Left lung (tissue), 10 donors: ENCODE data around the gene CYGB. TPM values are rescaled to one million over a fixed set of nuclear protein-coding genes. Genes with fewer than 3 reads are reported as not detected.

Experiments
- ATAC-seq: fragments of 200-7000 bp; cut with Tn5 transposase; one replicate; pipeline ENCODE4 v1.9.1; 2020; ENCODE audit warnings: moderate library complexity
- DNase-seq, 4 donors: peaks; one replicate each; pipeline ENCODE4 v3.0.0-alpha.2; 2013 to 2020
- H3K27ac ChIP-seq, 2 donors: fragments of 200-600 bp; sonication (generic) in 1 of 2; one replicate each; pipeline versions ENCODE4 v1.5.0 to v1.8.0; 2020 to 2021
- H3K27me3 ChIP-seq, 2 donors: fragments of 200-600 bp; sonication (generic) in 1 of 2; one replicate each; pipeline versions ENCODE4 v1.5.0 to v1.8.0; 2020 to 2021
- H3K36me3 ChIP-seq, 2 donors: fragments of 200-600 bp; sonication (generic) in 1 of 2; one replicate each; pipeline versions ENCODE4 v1.5.0 to v1.8.0; 2020 to 2021
- H3K4me1 ChIP-seq, 2 donors: fragments of 200-600 bp; one replicate each; pipeline ENCODE4 v1.8.0; 2021
- H3K4me3 ChIP-seq, 2 donors: fragments of 200-600 bp; sonication (generic) in 1 of 2; one replicate each; pipeline versions ENCODE4 v1.5.0 to v1.8.0; 2020 to 2021; ENCODE audit warnings: mild to moderate bottlenecking in 1 of 2
- H3K9me3 ChIP-seq, 2 donors: fragments of 200-600 bp; sonication (generic) in 1 of 2; one replicate each; pipeline versions ENCODE4 v1.5.0 to v1.8.0; 2020 to 2021
- intact Hi-C, 2 donors: fragments of 100-400 bp; cut with DNase I; formaldehyde crosslinking; loops; one replicate each; pipeline versions ENCODE4 v1.11.2 to v1.14.2; 2022
- polyA plus RNA-seq, 6 donors: library from polyadenylated mRNA; unstranded; fragments of 120-200 nt; gene quantifications; one replicate each; pipeline ENCODE4 v1.2.1, GENCODE V29; 2013; ENCODE audit not compliant: insufficient read length in 6 of 6
- total RNA-seq, 2 donors: library from RNA; stranded (reverse); fragmentation: NEBNext Ultra II Directional; extraction: Animal tissue kit (Norgen Biotek cat#: 25700); gene quantifications; one replicate each; pipeline ENCODE4 v1.2.1, GENCODE V29; 2021
- TF ChIP-seq, protein P1 (sequence below), 2 donors: fragments of 200-600 bp; sonication (generic) in 1 of 2; IDR thresholded peaks; one replicate each; pipeline versions ENCODE4 v1.5.0 to v1.8.0; 2021; ENCODE audit warnings: antibody characterized with exemption in 2 of 2
- donor health status: DM: no; HTN: yes; CAD: no.
- donor health status: DM: no; HTN: no; CAD: no.

The CYGB gene
- total and polyA plus RNA-seq, 8 donors, result 10.2 to 37.1 (median 26.4) TPM

DNA sequence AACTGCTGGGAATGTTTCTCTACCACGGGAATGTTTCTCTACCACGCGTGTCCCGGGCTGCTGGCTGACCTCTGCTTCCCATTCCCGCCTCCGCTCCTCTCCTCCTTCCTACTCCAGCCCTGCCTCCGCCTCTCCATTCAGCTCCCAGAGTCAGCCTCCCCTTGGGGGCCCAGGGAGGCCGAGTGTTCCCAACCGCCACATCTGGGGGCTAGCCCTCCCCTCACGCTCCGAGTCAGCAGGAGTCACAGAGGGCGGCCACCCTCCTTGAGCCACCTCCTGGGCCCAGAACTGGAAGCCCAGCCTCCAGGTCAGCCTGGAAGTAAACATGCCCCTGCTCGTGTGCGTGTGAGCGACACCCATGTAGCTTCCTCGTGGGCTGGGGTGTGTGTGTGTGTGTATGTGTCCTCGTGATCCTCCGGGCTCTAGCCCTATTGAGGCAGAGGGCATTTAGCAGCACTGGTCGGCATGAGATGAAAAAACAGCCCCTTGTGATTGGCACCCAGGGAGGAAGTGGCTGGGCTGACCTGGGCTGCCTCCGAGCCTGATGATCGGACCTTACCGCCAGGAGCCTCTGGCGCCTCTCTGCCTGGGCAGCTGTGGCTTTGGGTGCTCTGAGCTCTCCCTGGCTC, 7.3 kb downstream of the CYGB start:
- Histone ChIP-seq H3K36me3 (no peaks in the 10 kb centered on the region), H3K4me1 (peaks cover 38 to 53% of the 10 kb centered on the region in 2 donors), H3K4me3 (no peak overlapping the region), H3K27ac (peak overlapping the region; percentile 80 to 89), H3K27me3 (no peaks in the 10 kb centered on the region), H3K9me3 (no peaks in the 10 kb centered on the region)
- ATAC-seq (peak; percentile 37), DNase-seq (peak in 1 of 4 donors; percentile 71)
- TF ChIP-seq, protein P1, sequence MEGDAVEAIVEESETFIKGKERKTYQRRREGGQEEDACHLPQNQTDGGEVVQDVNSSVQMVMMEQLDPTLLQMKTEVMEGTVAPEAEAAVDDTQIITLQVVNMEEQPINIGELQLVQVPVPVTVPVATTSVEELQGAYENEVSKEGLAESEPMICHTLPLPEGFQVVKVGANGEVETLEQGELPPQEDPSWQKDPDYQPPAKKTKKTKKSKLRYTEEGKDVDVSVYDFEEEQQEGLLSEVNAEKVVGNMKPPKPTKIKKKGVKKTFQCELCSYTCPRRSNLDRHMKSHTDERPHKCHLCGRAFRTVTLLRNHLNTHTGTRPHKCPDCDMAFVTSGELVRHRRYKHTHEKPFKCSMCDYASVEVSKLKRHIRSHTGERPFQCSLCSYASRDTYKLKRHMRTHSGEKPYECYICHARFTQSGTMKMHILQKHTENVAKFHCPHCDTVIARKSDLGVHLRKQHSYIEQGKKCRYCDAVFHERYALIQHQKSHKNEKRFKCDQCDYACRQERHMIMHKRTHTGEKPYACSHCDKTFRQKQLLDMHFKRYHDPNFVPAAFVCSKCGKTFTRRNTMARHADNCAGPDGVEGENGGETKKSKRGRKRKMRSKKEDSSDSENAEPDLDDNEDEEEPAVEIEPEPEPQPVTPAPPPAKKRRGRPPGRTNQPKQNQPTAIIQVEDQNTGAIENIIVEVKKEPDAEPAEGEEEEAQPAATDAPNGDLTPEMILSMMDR (IDR thresholded peaks at IDR 0.05), result no peak
- intact Hi-C loops, result no loop called here

DNA sequence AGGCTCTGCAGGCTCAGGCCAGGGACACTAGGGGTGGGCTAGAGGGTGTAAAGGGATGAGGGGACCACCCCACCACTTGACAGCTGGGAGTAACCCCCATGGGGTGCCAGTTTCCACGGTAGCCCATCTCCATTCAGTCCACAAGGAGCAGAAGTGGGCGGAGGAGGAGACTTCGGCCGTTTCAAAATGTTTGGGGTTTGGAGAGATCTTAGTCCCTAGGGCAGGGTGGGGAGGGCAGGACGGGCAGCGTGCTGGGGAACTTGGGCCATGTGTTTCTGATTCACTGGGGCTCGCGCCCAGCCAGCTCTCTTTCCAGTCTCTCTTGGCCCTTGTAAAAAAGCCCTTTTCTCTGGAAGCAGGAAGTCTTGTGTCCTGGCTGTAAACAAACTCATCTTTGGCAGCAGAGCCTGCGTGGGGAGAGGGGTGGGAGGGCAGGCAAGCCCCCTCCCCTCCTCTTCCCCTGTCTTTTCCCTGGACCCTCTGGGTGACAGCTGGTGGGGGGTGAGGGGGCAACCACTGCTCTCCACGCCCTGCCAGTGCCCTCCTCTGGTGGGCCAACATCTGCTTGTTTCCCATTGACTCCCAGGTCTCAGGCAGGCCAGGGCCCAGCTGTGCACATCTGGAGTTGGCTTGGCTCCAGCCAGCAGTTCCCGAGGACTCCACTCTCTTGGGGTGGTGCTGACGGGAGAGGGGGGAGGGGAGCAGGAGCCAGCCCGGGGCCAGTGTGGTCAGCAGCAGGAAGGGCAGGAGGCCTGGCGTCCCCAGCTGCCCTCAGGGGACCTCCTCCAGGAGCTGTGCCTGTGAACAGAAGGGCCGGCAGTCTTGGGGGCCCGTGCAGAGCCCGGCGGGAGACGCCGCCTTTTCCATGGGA, 8.1 kb downstream of the CYGB start:
- H3K4me1 ChIP-seq, result peaks cover 45 to 61% of the 10 kb centered on the region in 2 donors
- TF ChIP-seq, protein P1 (IDR thresholded peaks at IDR 0.05), result no peak
- H3K36me3 ChIP-seq, result no peaks in the 10 kb centered on the region
- H3K27me3 ChIP-seq, result no peaks in the 10 kb centered on the region
- peak overlapping the region; percentile 80 to 89 for H3K27ac ChIP-seq
- intact Hi-C loops, result no loop called here
- H3K9me3 ChIP-seq, result no peaks in the 10 kb centered on the region
- DNase-seq, result peak in 3 of 4 donors; percentile 83 to 99 (median 98)
- ATAC-seq, result peak; percentile 72
- H3K4me3 ChIP-seq, result no peak overlapping the region

DNA sequence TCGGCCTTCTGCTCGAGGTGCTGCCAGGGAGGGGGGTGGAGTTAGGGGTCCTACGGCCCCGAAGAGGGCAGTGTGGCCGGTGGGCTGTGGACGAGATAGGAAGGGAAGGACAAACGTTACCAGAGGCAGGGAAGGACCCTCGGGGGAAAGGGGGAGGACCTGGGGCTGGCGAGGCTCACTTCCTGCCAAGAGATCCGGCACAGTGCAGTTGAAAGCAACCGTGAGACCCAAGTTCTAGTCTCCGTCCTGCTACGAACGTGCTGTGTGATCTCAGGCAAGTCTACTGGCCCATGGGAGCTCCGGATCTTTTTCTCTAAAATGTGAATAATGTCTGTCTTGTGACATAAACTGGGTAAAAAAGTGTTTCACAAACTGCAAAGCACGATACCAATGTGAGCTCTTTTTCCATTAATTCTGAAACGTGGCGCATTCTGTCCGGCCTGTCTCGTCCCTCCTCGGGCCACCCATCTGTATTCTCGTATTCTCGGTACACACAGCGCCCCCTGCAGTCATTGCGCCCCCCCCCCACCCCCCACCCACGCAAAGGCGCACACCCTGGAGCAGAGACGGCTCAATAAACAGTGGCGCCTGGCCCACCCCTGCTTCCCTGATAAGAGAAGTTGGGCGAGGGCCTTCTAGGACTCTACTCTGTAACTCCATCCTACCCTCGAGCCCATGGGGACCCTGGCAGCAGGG, 8.8 kb downstream of the CYGB start:
- peaks cover 47 to 64% of the 10 kb centered on the region in 2 donors for H3K4me1 ChIP-seq
- TF ChIP-seq, protein P1 (IDR thresholded peaks at IDR 0.05), result no peak
- no peaks in the 10 kb centered on the region for H3K27me3 ChIP-seq
- intact Hi-C loops, result no loop called here
- ATAC-seq (no peak), DNase-seq (peak in 1 of 4 donors; percentile 54)
- no peaks in the 10 kb centered on the region for H3K9me3 ChIP-seq
- peak overlapping the region; percentile 80 to 89 for H3K27ac ChIP-seq
- peak overlapping the region in 1 of 2 donors; percentile 32 for H3K4me3 ChIP-seq
- no peaks in the 10 kb centered on the region for H3K36me3 ChIP-seq

DNA sequence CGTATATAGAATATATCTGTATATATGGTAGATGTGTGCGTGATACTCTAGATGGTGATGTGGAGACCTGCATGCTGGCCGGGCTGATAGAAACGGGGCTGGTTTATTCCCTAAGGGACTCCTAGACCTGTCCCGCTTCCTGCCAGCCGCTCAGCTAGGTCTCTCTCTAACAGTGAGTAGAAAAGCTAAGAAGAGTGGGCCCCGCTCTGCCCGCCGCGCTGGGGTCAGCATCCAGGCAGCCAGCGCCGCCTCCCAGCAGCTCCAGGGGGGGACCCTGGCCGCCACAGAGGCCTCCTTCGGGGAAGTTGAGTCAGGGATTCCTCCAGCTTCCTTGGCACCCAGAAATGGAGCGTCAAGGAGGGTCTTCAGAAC, 9.4 kb downstream of the CYGB start:
- no peak for DNase-seq
- peaks cover 50 to 70% of the 10 kb centered on the region in 2 donors for H3K4me1 ChIP-seq
- intact Hi-C loops, result no loop called here
- no peak for ATAC-seq
- peak overlapping the region in 1 of 2 donors; percentile 32 for H3K4me3 ChIP-seq
- H3K36me3 ChIP-seq, result no peaks in the 10 kb centered on the region
- H3K9me3 ChIP-seq, result no peaks in the 10 kb centered on the region
- H3K27me3 ChIP-seq, result peaks cover 0 to 3% of the 10 kb centered on the region in 2 donors
- TF ChIP-seq, protein P1 (IDR thresholded peaks at IDR 0.05), result no peak
- peak overlapping the region; percentile 80 to 89 for H3K27ac ChIP-seq
